SU-DHL-6 (cell line): ENCODE measurements around the gene CDC25A.
"Not testable (repeated sequence)": the region's sequence is repeated elsewhere in the genome, so short reads cannot be mapped to it uniquely, and the experiment has no call there.

Experiments used
- H2AFZ ChIP-seq: fragments of 200-600 bp; sonication (generic); 2 replicates; pipeline ENCODE4 v1.6.1; 2014; ENCODE audit warnings: low read depth, mild to moderate bottlenecking, moderate library complexity, mixed read lengths, antibody characterized with exemption, low read length; ENCODE audit not compliant: severe bottlenecking
- H3F3A ChIP-seq: fragments of 200-600 bp; shearing (Covaris generic); 2 replicates; pipeline ENCODE4 v1.6.0; 2016; ENCODE audit warnings: antibody characterized with exemption, mild to moderate bottlenecking; ENCODE audit not compliant: insufficient read depth
- H3K27ac ChIP-seq: fragments of 200-600 bp; sonication (generic); 2 replicates; pipeline ENCODE4 v1.5.1; 2016; ENCODE audit warnings: low read depth, mild to moderate bottlenecking, low read length, moderate library complexity, mixed read lengths
- H3K27me3 ChIP-seq: fragments of 200-600 bp; sonication (generic), shearing (Covaris generic); 2 replicates; pipeline ENCODE4 v1.6.0; 2014; ENCODE audit warnings: mild to moderate bottlenecking, low read length
- H3K36me3 ChIP-seq: fragments of 200-600 bp; sonication (generic); 2 replicates; pipeline ENCODE4 v1.6.1; 2014; ENCODE audit warnings: mild to moderate bottlenecking, low read length, mixed read lengths
- H3K4me2 ChIP-seq: fragments of 300-600, 200-600 bp; shearing (Covaris generic), sonication (generic); 2 replicates; pipeline ENCODE4 v1.6.0; 2014; ENCODE audit warnings: low read length, low read depth, mild to moderate bottlenecking; ENCODE audit not compliant: poor library complexity, severe bottlenecking
- H3K4me3 ChIP-seq: fragments of 200-600 bp; sonication (generic); 2 replicates; pipeline ENCODE4 v1.5.1; 2014; ENCODE audit warnings: antibody characterized with exemption, low read length, mild to moderate bottlenecking, mixed read lengths; ENCODE audit not compliant: insufficient read depth, poor library complexity, severe bottlenecking
- H3K79me2 ChIP-seq: fragments of 200-600 bp; sonication (generic); 2 replicates; pipeline ENCODE4 v1.6.1; 2014; ENCODE audit warnings: mild to moderate bottlenecking, low read length, moderate library complexity; ENCODE audit not compliant: insufficient read depth
- H3K9ac ChIP-seq: fragments of 200-600 bp; sonication (generic); 2 replicates; pipeline ENCODE4 v1.7.0; 2014; ENCODE audit warnings: mild to moderate bottlenecking, low read length
- H3K9me2 ChIP-seq: fragments of 200-600 bp; sonication (generic); replicated peaks from 2 replicates; pipeline ENCODE4 v1.6.1; 2014; ENCODE audit warnings: low read length; ENCODE audit not compliant: insufficient read depth
- H3K9me3 ChIP-seq: fragments of 200-600 bp; sonication (generic); 2 replicates; pipeline ENCODE4 v1.6.1; 2014; ENCODE audit warnings: low read length, mixed read lengths; ENCODE audit not compliant: insufficient read depth
- H4K20me1 ChIP-seq: fragments of 200-600 bp; sonication (generic); 2 replicates; pipeline ENCODE4 v1.6.1; 2014; ENCODE audit warnings: low read depth, mild to moderate bottlenecking, antibody characterized with exemption, low read length, moderate library complexity, mixed read lengths
- EZH2phosphoT487 ChIP-seq: fragments of 200-600 bp; sonication (generic), shearing (Covaris generic); conservative IDR thresholded peaks from 2 replicates; pipeline ENCODE4 v1.6.1; 2018; ENCODE audit warnings: mild to moderate bottlenecking, antibody characterized with exemption, low read length, moderate library complexity, mixed read lengths
- TF ChIP-seq, protein P1 (sequence below): fragments of 200-600 bp; sonication (generic); IDR thresholded peaks from one replicate; pipeline ENCODE4 v1.5.1; 2017; ENCODE audit warnings: antibody characterized with exemption, mild to moderate bottlenecking, low read length, moderate library complexity; ENCODE audit not compliant: insufficient read depth, poor library complexity, severe bottlenecking

CDC25A gene

DNA sequence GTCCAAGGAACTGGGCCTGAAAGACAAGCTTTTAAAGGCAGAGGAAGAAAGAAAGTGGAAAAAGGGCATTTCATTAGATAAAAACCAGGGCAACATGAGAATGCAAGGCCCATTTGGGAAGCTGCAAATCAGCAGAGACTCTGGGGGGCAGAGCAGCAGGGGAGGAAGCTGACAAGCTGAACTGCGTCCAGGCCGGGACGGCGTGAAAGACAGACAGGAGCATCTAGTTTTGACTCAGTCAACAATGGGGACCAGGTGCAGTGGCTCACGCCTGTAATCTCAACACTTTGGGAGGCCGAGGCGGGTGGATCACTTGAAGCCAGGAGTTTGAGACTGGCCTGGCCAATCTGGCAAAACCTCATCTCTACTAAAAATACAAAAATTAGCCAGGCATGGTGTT, 69.9 kb downstream of the CDC25A start:
- Histone ChIP-seq H3K9ac (no peak overlapping the region), H3F3A (no peaks in the 10 kb centered on the region), H3K27ac (no peak overlapping the region), H3K36me3 (no peaks in the 10 kb centered on the region), H3K9me2 (no peaks in the 10 kb centered on the region), H4K20me1 (no peaks in the 10 kb centered on the region), H2AFZ (no peak overlapping the region), H3K79me2 (no peaks in the 10 kb centered on the region), H3K4me2 (no peak overlapping the region), H3K9me3 (no peaks in the 10 kb centered on the region), H3K27me3 (no peaks in the 10 kb centered on the region), H3K4me3 (no peak overlapping the region)
- TF ChIP-seq EZH2phosphoT487, result no peak
- TF ChIP-seq, protein P1, sequence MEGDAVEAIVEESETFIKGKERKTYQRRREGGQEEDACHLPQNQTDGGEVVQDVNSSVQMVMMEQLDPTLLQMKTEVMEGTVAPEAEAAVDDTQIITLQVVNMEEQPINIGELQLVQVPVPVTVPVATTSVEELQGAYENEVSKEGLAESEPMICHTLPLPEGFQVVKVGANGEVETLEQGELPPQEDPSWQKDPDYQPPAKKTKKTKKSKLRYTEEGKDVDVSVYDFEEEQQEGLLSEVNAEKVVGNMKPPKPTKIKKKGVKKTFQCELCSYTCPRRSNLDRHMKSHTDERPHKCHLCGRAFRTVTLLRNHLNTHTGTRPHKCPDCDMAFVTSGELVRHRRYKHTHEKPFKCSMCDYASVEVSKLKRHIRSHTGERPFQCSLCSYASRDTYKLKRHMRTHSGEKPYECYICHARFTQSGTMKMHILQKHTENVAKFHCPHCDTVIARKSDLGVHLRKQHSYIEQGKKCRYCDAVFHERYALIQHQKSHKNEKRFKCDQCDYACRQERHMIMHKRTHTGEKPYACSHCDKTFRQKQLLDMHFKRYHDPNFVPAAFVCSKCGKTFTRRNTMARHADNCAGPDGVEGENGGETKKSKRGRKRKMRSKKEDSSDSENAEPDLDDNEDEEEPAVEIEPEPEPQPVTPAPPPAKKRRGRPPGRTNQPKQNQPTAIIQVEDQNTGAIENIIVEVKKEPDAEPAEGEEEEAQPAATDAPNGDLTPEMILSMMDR, result no peak

DNA sequence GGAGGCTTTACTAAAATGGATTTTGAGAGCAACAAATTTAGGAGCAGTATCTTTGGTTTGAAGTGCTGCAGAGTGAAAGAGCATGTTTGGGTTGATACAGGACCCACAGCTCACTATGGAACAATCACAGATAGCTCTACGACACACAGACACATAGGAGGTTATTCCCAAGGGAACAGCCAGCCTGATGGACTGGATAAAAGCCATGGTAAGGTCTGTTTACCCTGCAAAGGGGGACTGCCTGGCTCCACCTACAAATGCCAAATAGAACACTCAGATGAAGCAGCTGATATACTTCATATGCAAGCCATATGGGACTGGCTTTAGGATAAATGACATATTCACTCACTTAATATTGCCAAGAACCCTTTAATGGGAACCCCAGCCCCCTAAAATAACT, 75.4 kb downstream of the CDC25A start:
- no peaks in the 10 kb centered on the region for H3K9me3 ChIP-seq
- no peaks in the 10 kb centered on the region for H3K79me2 ChIP-seq
- no peak overlapping the region for H3K27ac ChIP-seq
- H3K9ac ChIP-seq, result no peak overlapping the region
- no peaks in the 10 kb centered on the region for H3F3A ChIP-seq
- no peaks in the 10 kb centered on the region for H3K36me3 ChIP-seq
- no peak overlapping the region for H3K4me3 ChIP-seq
- H3K27me3 ChIP-seq, result no peaks in the 10 kb centered on the region
- TF ChIP-seq, protein P1, result no peak
- TF ChIP-seq EZH2phosphoT487, result no peak
- H3K9me2 ChIP-seq, result no peaks in the 10 kb centered on the region
- H3K4me2 ChIP-seq, result no peak overlapping the region
- H2AFZ ChIP-seq, result no peak overlapping the region
- H4K20me1 ChIP-seq, result no peaks in the 10 kb centered on the region

DNA sequence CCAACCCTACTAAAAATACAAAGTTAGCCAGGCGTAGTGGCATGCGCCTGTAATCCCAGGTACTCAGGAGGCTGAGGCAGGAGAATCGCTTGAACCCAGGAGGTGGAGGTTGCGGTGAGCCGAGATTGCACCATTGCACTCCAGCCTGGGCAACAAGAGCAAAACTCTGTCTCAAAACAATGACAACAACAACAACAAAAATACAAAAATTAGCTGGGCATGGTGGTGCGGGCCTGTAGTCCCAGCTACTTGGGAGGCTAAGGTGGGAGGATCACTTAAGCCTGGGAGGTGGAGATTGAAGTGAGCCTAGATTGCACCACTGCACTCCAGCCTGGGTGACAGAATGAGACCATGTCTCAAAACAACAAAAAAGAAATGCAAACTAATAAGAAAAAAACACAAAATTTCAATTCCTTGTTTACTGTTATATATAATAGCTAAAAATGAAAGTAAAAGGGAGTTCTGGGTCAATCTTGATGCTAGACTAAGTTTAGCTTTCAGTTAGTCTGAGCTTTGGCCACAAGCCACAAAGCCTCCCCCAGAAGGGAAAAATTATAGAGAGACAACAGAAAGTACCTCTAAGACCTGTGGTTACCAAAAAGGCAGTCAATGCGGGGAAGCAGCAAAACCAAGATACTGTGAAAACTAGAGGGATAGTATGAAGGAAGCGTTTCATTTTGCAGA, 76.0 kb downstream of the CDC25A start:
- not testable (repeated sequence) for H4K20me1 ChIP-seq, H3K4me3 ChIP-seq, H3K9me2 ChIP-seq, H3K27me3 ChIP-seq, H3K27ac ChIP-seq, H2AFZ ChIP-seq, H3K79me2 ChIP-seq, H3K36me3 ChIP-seq, H3K4me2 ChIP-seq, H3K9me3 ChIP-seq, H3F3A ChIP-seq, H3K9ac ChIP-seq

DNA sequence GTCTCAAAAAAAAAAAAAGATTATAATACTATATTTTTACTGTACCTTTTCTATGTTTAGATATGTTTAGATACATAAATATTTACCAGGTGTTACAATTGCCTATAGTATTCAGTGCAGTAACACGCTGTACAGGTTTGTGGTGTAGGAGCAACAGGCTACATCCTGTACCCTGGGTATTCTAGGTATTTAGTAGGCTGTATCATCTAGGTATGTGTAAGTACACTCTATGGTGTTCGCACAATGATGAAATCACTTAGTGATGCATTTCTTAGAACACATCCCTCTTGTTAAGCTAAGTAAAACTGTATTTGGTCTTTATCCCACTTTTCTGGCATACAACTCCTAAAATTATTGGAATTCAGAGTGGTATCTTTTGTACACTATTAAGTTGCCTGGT, 77.8 kb downstream of the CDC25A start:
- Histone ChIP-seq H3K9me3 (no peaks in the 10 kb centered on the region), H3K4me2 (no peak overlapping the region)
- no peak for TF ChIP-seq EZH2phosphoT487
- TF ChIP-seq, protein P1, result no peak

More for the DNA sequence above, 77.8 kb downstream of the CDC25A start:
- H3K27me3 ChIP-seq, result no peaks in the 10 kb centered on the region
- H4K20me1 ChIP-seq, result no peaks in the 10 kb centered on the region
- no peak overlapping the region for H3K27ac ChIP-seq
- H3F3A ChIP-seq, result no peaks in the 10 kb centered on the region
- H3K9ac ChIP-seq, result no peak overlapping the region
- H2AFZ ChIP-seq, result no peak overlapping the region
- no peaks in the 10 kb centered on the region for H3K9me2 ChIP-seq
- no peaks in the 10 kb centered on the region for H3K79me2 ChIP-seq
- H3K36me3 ChIP-seq, result no peaks in the 10 kb centered on the region
- H3K4me3 ChIP-seq, result no peak overlapping the region
